HG02885 (cell line): ENCODE data around the gene NTSR2.

Source experiments
- ATAC-seq: cut with Tn5 transposase; IDR thresholded peaks from one replicate; pipeline ENCODE4 v1.9.1; 2021; ENCODE audit warnings: mild to moderate bottlenecking; ENCODE audit not compliant: unreplicated experiment, poor library complexity

The NTSR2 gene

DNA sequence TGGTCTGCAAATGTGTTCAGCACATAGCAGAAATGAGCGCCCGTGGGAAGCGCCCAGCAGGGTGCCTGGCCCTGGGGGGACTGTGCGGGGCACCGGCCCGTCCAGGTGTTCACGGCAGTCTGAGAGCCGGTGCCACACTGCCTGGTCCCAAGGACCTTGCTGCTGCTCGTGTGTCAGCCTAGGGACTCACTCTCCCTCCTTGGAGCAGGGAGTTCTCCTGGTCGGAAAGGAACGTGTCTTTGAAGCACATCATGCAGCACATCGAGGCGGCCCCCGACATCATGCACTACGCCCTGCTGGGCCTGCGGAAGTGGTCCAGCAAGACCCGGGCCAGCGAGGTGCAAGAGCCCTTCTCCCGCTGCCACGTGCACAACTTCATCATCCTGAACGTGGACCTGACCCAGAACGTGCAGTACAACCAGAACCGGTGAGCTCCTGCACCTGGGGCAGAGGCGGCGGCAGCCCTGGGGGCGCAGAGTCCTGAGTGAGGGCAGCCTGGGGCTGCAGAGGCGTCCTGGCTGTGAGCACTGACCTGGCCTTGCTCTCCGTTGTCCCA lies 36.0 kb downstream of the NTSR2 start:
- ATAC-seq, result no peak

DNA sequence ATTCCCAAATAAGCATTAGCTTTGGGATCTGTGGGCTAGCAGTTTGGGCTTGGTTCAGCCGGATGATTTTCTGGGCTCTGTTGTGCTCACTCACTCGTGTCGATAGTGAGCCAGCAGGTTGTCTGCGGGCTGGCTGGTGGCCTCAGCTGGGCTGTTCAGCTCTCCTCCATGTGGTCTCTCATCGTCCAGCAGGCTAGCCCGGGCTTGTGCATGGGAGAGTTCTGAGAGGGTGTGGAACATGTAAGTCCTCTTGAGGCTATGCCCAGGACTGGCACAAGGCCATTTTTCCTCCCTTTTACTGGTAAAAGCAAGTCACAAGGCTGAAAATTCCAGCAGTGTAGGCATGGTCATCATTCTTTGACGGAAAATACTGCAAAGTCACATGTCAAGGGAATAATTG lies 38.5 kb downstream of the NTSR2 start:
- no peak for ATAC-seq

GRCh38 chr2:11630855-11631254 lies 39.1 kb downstream of the NTSR2 start:
- no peak for ATAC-seq

- no peak for ATAC-seq
These were observed 40.1 kb downstream of the NTSR2 start for GRCh38 chr2:11629851-11630250.

DNA sequence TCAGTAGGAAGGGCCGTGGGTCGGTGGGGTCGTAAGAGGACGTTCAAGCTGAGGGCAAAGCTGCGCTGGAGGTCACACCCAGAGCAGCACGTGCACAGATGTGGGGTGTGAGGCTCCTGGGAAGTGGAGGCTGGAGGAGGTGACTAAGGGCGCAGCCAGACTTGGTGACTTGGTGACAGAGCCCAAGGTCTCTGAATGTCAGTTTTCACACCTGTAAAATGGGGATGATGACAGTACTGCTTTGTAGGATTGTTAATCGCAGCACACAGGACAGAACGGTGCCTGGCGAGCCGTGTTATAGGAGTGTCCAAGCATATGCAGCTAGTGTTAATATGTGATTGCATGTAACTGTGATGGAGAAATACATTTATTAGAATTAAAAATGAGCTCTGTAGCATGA lies 40.8 kb downstream of the NTSR2 start:
- ATAC-seq, result no peak

DNA sequence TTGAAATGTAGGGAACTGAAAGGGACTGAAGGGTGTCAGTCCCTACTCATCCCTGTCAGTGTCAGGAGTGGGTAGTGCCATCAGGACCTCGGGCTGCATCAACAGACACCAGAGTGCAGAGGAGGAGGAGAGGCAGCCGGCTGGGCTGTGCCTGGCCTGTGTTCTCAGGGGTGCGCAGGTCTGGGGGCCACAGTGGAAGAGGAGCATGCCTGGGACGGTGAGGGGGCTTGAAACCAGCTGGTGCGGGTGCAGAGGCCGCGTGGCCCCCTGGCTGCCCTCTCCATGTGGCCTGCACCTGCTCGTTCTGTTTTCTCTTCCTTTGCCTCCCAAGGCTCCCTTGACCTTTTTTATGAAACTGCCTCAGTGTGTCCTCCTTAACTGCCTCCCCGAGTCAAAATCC lies 41.3 kb downstream of the NTSR2 start:
- no peak for ATAC-seq

- ATAC-seq, result no peak
These were observed 44.3 kb downstream of the NTSR2 start for GRCh38 chr2:11625671-11626070.

DNA sequence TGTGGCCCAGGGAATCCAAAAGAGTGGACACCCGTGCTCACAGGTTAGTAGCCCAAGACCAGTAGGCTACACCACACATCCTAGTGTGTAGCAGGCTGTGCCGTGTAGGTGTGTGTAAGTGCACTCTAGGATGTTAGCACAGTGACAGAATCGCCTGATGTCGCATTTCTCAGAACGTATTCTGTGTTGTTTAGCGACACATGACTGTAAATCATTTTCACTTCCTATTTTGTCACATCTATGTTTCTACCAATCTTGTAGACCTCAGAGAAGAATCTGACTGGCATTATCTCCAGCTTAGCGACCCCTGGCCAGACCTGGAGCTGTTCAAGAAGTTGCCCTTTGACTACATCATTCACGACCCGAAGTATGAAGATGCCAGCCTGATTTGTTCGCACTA lies 45.1 kb downstream of the NTSR2 start:
- ATAC-seq, result no peak

DNA sequence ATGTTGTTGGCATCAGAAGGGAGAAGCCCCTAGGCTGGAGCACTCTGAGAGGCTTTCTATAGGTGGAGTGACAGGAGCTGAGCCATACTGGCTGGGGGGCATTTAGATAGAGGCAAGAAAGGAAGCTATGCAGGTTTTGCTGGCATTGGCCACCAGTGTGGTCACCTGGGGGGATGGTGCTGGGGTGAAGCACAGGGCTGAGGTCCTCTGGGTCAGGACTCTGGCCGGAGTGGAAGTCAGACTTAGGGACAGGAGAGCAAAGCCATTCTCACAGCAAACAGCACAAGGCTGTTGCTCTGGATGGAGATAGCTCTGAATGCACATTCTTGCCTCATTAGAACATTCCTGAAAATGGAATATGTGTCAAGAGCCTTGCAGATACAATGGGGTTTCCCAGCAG lies 47.4 kb downstream of the NTSR2 start:
- ATAC-seq, result no peak

DNA sequence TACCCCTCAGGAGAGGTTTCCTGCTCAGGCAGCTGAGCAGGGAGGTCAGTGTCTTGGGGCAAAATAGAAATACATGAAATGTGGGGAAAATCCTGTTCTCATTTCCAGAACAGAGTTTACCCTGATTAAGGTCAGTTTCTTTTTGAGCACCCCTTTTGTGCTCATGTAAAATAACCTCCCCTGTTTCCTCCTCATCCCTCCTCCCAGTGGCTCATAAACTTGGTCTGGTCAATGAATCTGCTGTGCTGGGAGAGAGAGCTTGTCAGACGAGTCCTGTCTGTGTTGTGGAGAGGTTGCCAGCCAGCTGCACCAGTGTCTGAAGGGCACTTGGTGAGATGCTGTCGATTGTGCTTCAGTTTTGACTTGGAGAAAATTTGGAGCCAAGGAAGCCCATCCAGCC lies 48.6 kb downstream of the NTSR2 start:
- no peak for ATAC-seq

DNA sequence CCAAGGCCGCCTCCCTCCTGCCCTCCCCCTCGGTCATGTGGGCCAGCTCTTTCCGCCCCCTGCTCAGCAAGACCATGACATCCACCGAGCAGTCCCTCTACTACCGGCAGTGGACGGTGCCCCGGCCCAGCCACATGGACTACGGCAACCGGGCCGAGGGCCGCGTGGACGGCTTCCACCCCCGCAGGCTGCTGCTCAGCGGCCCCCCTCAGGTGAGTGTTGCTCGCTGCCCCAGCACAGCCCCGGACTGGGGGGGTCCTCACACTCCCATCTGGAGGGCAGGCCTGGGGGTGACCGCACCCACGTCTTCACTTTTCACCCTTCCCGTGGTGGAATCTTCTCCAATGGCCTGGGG lies 51.3 kb downstream of the NTSR2 start:
- ATAC-seq, result no peak

- ATAC-seq, result no peak
These were observed 51.8 kb downstream of the NTSR2 start for GRCh38 chr2:11617984-11618707.

DNA sequence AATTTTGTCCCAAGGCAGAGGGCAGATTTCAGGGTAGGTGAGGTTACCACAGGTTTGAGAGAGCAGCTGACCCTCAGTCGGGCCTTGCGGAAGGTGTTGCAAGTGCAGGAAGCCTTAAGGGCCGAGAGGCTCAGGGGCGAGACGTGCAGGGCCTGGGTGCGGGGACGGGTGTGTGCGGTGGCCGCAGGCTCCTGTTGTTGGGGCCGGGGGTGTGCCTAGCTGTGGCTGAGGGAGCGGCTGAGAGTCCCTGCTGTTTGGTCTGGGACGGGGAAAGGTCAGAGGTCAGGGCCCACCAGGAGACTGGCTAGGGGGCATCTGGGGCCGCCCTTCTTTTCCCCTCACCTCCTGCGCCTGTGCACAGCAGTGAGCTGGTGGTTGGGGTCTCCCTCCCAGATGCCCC lies 52.5 kb downstream of the NTSR2 start:
- ATAC-seq, result no peak

DNA sequence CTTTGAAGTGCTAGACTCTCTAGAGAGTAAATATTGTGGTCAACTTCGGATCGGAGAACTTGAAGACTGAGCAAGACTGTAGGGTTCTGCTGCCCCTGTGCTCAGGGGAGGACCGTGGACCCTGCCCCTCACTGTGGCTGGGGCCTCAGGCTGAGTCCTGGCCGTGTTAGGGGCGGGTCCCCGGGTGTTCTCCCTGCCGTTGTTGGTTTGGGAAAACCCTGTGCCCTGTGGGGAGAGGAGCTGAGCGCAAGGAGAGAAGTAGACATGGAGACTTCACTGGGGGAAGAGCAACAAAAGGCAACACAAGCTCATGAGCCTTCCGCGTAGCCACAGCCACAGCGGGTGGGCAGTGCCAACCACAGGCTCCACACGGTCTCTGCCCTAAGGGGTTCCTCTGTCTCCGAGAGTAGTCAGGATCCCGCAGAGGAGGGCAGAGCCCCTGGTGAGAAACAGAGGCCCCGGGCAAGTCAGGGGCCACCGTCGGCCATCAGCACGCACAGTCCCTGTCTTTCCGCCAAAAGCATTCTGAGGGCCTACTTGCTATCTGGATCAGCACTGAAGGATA lies 53.1 kb downstream of the NTSR2 start:
- ATAC-seq, result no peak

GRCh38 chr2:11616097-11616687 lies 53.8 kb downstream of the NTSR2 start:
- ATAC-seq, result no peak

DNA sequence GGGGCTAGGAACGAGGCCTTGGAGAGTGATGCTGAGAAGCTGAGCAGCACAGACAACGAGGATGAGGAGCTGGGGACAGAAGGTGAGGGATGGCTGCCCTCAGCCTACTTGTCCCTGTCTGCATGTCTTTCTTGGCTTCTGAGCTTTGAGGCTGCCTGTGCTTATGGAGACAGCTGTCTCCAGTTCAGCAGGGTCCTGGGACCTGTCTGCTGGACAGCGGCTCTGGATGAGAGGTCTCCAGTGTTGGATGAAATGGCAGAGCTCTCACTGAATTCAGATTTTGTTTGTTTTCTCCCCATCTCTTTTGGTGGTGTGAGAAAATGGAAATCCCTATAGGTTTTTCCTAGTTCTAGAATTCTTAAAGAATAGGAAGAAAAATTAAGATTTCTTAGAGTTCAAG lies 54.8 kb downstream of the NTSR2 start:
- ATAC-seq, result no peak

- no peak for ATAC-seq
These were observed 56.7 kb downstream of the NTSR2 start for GRCh38 chr2:11613297-11613696.

DNA sequence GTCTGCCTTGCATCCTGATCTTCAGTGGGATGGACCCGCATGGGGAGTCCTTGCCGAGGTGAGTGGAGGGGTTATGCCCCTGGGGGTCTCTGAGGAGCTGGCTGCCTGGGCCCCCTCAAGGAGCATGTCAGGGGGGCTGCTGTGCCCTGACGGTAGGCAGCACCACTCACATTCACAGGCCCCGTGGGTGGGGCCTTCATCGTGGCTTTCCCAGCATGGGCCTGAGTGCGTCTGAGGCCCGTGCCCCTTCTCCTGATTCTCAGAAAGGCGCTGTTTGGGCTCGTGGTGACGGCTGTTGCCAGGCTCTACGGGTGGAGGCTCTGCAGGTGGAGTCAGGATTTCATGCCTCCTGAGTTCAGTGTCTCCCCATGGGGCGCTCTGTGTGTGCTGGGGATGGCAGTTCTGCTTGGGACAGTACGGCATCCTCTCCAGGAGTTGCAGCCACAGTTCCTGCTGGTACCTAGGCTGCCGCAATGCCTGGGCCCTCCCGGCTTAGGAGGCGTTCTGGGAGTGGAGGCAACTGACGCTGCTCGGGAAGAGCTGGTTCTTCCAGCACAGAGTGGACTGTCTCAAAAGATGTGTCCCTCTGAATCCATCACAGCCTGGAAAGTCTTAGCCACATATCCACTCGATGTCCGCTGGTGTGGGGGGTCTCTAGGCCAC lies 57.3 kb downstream of the NTSR2 start:
- ATAC-seq, result no peak

DNA sequence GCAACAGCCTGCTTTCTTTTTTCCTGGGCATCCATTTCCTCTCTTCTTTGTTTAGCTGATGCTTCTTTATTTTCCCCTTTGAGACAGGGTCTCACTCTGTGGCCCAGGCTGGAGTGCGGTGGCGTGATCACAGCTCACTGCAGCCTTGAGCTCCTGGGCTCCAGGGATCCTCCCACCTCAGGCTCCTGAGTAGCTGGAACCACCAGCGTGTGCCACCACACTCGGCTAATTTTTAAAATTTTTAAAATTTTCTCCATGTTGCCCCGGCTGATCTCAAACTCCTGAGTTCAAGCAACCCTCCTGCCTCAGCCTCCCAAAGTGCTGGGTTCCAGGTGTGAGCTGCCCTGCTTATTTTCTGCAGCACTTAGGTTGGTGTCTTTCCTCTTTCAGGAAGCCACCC lies 58.7 kb downstream of the NTSR2 start:
- ATAC-seq, result no peak

GRCh38 chr2:11610624-11611242 lies 59.3 kb downstream of the NTSR2 start:
- no peak for ATAC-seq
